ENCODE data around the gene SHQ1.

The SHQ1 gene

DNA sequence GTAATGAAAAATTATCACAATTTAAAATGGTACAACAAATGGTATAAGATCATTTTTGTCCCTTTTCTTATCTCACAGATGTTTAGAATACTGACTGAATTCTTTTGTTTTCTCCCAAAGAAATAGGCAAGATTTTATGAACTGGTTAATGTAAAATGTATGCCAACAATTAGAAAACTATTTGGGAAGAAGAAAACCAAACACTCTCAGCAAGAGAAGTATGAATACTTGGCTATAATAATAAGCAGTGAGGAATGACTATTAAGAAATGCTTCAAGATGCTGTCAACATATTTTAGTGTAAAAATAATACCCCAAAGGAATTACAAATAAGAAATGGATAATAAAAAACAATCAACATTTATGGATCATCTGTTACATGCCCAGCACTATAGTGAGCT, 18.5 kb downstream of the SHQ1 start:
- TF ChIP-seq, protein P1, sequence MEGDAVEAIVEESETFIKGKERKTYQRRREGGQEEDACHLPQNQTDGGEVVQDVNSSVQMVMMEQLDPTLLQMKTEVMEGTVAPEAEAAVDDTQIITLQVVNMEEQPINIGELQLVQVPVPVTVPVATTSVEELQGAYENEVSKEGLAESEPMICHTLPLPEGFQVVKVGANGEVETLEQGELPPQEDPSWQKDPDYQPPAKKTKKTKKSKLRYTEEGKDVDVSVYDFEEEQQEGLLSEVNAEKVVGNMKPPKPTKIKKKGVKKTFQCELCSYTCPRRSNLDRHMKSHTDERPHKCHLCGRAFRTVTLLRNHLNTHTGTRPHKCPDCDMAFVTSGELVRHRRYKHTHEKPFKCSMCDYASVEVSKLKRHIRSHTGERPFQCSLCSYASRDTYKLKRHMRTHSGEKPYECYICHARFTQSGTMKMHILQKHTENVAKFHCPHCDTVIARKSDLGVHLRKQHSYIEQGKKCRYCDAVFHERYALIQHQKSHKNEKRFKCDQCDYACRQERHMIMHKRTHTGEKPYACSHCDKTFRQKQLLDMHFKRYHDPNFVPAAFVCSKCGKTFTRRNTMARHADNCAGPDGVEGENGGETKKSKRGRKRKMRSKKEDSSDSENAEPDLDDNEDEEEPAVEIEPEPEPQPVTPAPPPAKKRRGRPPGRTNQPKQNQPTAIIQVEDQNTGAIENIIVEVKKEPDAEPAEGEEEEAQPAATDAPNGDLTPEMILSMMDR (IDR thresholded peaks at IDR 0.05; ENCODE audit: insufficient read depth, low read length, poor library complexity, severe bottlenecking), result no peak
- no peaks in the 10 kb centered on the region for H3K27me3 ChIP-seq (replicated peaks; ENCODE audit: control insufficient read depth, insufficient read depth, low read length)
- no peaks in the 10 kb centered on the region; the same call in 1 of the 2 replicates for H3K36me3 ChIP-seq (ENCODE audit: control insufficient read depth, insufficient read depth, low read length)
- DNase-seq (ENCODE audit: extremely low read depth, insufficient read length), result no peak
- H3K4me3 ChIP-seq (replicated peaks; ENCODE audit: low read depth, low read length), result no peak overlapping the region

DNA sequence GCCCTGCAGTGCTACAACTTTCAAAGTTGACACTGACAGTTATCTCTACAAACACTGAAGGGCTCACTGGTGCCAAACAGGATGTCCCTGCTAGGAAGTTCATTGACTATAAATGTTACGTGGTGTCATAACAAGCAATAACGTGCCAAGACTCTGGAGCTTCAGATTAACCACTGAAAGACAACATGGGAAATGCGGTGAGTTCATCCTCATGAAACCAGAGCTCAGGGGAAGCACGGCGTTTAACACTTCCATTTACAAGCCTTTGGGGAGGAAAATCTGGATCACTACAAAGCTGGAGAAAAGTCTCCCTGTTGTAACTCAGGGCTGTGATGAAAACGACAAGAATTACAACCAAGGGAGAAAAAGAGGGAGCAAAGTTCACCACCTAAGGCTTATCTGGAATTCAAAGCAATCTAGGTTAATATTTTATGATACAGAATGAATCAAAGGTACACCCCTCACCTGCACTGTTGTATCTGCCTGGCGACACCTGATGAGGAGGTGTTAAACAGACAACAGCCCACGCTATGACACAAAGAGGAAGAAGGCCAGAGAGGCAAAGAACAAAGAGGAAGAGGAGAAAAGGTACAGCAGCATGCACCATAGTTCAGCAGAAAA, 27.0 kb downstream of the SHQ1 start:
- Histone ChIP-seq H3K27me3 (replicated peaks; ENCODE audit: control insufficient read depth, insufficient read depth, low read length) (no peaks in the 10 kb centered on the region), H3K36me3 (ENCODE audit: control insufficient read depth, insufficient read depth, low read length) (no peaks in the 10 kb centered on the region), H3K4me3 (replicated peaks; ENCODE audit: low read depth, low read length) (no peak overlapping the region)
- TF ChIP-seq, protein P1 (IDR thresholded peaks at IDR 0.05; ENCODE audit: insufficient read depth, low read length, poor library complexity, severe bottlenecking), result no peak
- no peak for DNase-seq (ENCODE audit: extremely low read depth, insufficient read length)

DNA sequence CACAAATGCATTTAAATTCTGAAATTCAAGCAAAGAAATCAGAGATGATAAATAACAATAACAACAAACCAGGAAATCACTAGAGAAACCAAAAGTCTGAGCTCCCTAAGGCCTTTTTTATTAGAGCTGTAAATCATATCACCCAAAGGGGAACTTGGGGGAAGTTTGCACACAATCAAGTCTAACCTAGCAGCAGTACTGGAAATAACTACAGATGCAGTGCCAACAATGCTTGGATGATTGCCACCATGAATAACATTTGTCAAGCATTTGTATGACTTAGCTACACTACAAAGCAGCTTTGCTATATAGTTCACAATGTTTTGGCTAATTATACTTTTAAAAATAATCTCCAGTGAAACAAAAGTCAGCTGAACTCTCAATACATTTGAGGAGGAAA, 27.8 kb downstream of the SHQ1 start:
- TF ChIP-seq, protein P1 (IDR thresholded peaks at IDR 0.05; ENCODE audit: insufficient read depth, low read length, poor library complexity, severe bottlenecking), result no peak
- DNase-seq (ENCODE audit: extremely low read depth, insufficient read length), result no peak

DNA sequence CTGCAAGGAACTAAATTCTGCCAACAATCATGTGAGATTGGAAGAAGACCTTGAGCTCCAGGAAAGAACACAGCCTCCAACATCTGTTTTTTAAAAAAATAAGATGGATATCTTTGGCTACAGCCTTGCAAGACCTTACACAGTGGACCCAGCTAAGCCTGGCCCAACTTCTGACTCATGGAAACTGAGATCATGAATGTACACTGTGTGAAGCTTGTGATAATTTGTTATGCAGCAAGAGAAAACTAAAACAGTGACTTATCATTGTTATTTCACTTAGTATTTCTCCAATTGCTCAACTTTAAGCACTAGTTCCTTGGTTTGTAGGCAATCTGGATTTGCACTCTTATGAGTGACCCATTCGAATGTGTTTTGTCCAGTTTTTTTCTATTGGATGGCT, 29.3 kb downstream of the SHQ1 start:
- TF ChIP-seq, protein P1 (IDR thresholded peaks at IDR 0.05; ENCODE audit: insufficient read depth, low read length, poor library complexity, severe bottlenecking), result no peak
- Histone ChIP-seq H3K27me3 (replicated peaks; ENCODE audit: control insufficient read depth, insufficient read depth, low read length) (no peaks in the 10 kb centered on the region), H3K36me3 (ENCODE audit: control insufficient read depth, insufficient read depth, low read length) (no peaks in the 10 kb centered on the region), H3K4me3 (replicated peaks; ENCODE audit: low read depth, low read length) (no peak overlapping the region)
- DNase-seq (ENCODE audit: extremely low read depth, insufficient read length), result peak; percentile 25

More for the DNA sequence above, 27.8 kb downstream of the SHQ1 start:
- no peak overlapping the region for H3K4me3 ChIP-seq (replicated peaks; ENCODE audit: low read depth, low read length)
- no peaks in the 10 kb centered on the region for H3K27me3 ChIP-seq (replicated peaks; ENCODE audit: control insufficient read depth, insufficient read depth, low read length)
- no peaks in the 10 kb centered on the region for H3K36me3 ChIP-seq (ENCODE audit: control insufficient read depth, insufficient read depth, low read length)

DNA sequence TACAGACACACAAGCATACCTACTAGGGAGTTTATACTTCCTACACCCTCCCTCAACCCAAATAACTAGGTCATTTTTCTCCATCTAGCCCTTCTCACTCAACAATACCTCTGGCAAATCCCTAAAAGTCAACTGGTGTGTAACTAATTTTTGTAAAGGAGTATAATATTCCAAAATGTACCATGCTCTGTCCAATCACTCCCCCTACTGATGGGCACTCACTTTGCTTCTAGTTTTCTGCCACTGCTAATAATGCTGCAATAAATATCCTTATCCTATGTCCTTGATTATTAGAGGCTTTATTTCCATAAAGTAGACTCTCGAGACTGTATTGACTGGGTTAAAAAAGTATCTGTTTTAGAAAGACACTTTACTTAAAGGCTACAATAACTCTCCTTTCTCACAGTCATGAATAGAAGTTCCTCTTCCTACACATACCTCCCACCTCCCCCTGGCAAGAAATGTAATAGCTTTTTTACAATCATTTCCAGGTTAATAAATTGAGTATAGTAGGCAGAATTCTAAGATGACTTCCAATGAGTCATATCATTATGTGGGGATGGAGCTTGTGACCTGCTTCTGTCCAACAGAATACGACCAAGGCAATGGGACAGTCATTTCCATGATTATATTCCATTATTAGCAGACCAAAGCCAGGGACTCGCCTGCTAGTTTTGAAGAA, 30.0 kb downstream of the SHQ1 start:
- DNase-seq (ENCODE audit: extremely low read depth, insufficient read length), result no peak
- Histone ChIP-seq H3K27me3 (replicated peaks; ENCODE audit: control insufficient read depth, insufficient read depth, low read length) (no peaks in the 10 kb centered on the region), H3K36me3 (ENCODE audit: control insufficient read depth, insufficient read depth, low read length) (no peaks in the 10 kb centered on the region), H3K4me3 (replicated peaks; ENCODE audit: low read depth, low read length) (no peak overlapping the region)
- TF ChIP-seq, protein P1 (IDR thresholded peaks at IDR 0.05; ENCODE audit: insufficient read depth, low read length, poor library complexity, severe bottlenecking), result peak; percentile 61
